Hematopoietic multipotent progenitor cell (in vitro differentiated cells): Measurements from ENCODE around the gene CTBP1. TPM values are rescaled to one million over a fixed set of nuclear protein-coding genes. Genes with fewer than 3 reads are reported as not detected.

Experiments
- DNase-seq, 3 donors: peaks; one replicate each; pipeline ENCODE4 v3.0.0-alpha.2; 2011 to 2015; ENCODE audit warnings: low read depth in 2 of 3, low spot score in 2 of 3
- total RNA-seq: library from RNA; depleted of rRNA; stranded (reverse); fragments of >200 nt; gene quantifications from one replicate; pipeline ENCODE4 v1.2.3, GENCODE V29; 2012

Gene CTBP1
- total RNA-seq, 1 donor: 626 TPM

GRCh38 chr4:1225272-1226143, 23.4 kb downstream of the CTBP1 start:
- DNase-seq: no peak

- no peak for DNase-seq
Observed at GRCh38 chr4:1223841-1224809, 24.8 kb downstream of the CTBP1 start.

- DNase-seq: no peak
Observed at GRCh38 chr4:1222938-1223690, 25.8 kb downstream of the CTBP1 start.

GRCh38 chr4:1222036-1222789, 26.7 kb downstream of the CTBP1 start:
- no peak for DNase-seq

- no peak for DNase-seq
Observed at GRCh38 chr4:1221155-1221870, 27.6 kb downstream of the CTBP1 start.

GRCh38 chr4:1220566-1220965, 28.4 kb downstream of the CTBP1 start:
- DNase-seq: no peak

- DNase-seq: no peak
Observed at GRCh38 chr4:1219566-1219950, 29.4 kb downstream of the CTBP1 start.

- DNase-seq: peak in 2 of 3 donors; percentile 13 to 54
Observed at GRCh38 chr4:1218634-1219565, 30.0 kb downstream of the CTBP1 start.

GRCh38 chr4:1217366-1217765, 31.6 kb downstream of the CTBP1 start:
- no peak for DNase-seq

GRCh38 chr4:1216869-1217294, 32.0 kb downstream of the CTBP1 start:
- peak; percentile 30 to 60 (median 35) for DNase-seq

GRCh38 chr4:1216076-1216614, 32.8 kb downstream of the CTBP1 start:
- DNase-seq: no peak

- no peak for DNase-seq
Observed at GRCh38 chr4:1215141-1216075, 33.5 kb downstream of the CTBP1 start.

GRCh38 chr4:1214101-1215095, 34.5 kb downstream of the CTBP1 start:
- DNase-seq: no peak

GRCh38 chr4:1213336-1213995, 35.5 kb downstream of the CTBP1 start:
- DNase-seq: no peak
